NCI-H1105 (cell line): Measurements from ENCODE around the gene DKC1.
"Not testable (repeated sequence)": the region's sequence is repeated elsewhere in the genome, so short reads cannot be mapped to it uniquely, and the experiment has no call there.

Experiments
- DNase-seq: peaks from one replicate; lab custom pipeline; 2025; lab: John Stamatoyannopoulos, UW

The DKC1 gene

GRCh38 chrX:154791939-154792338 is 29.3 kb downstream of the DKC1 start:
- no peak for DNase-seq

- DNase-seq = no peak
Observed at GRCh38 chrX:154793084-154793795, 30.6 kb downstream of the DKC1 start.

GRCh38 chrX:154795016-154795415 is 32.4 kb downstream of the DKC1 start:
- DNase-seq = no peak

GRCh38 chrX:154797006-154797405 is 34.3 kb downstream of the DKC1 start:
- DNase-seq = no peak

GRCh38 chrX:154799556-154800348 is 37.1 kb downstream of the DKC1 start:
- peak; percentile 98 for DNase-seq

- DNase-seq = no peak
Observed at GRCh38 chrX:154800478-154801210, 38.0 kb downstream of the DKC1 start.

GRCh38 chrX:154802947-154803346 is 40.3 kb downstream of the DKC1 start:
- no peak for DNase-seq

- no peak for DNase-seq
Observed at GRCh38 chrX:154804261-154804956, 41.7 kb downstream of the DKC1 start.

- DNase-seq = peak; percentile 65
Observed at GRCh38 chrX:154804957-154805695, 42.5 kb downstream of the DKC1 start, which contains the start of gene MPP1. Gene MPP1, minus strand, starts transcription at chrX:154805485. Its CDS starts 112 bp downstream, at chrX:154805373.

- peak; percentile 44 for DNase-seq
Observed at GRCh38 chrX:154805696-154806091, 43.0 kb downstream of the DKC1 start.

- DNase-seq = no peak
Observed at GRCh38 chrX:154806837-154807501, 44.3 kb downstream of the DKC1 start.

- no peak for DNase-seq
Observed at GRCh38 chrX:154809939-154810665, 47.4 kb downstream of the DKC1 start.

GRCh38 chrX:154812341-154813101 is 49.9 kb downstream of the DKC1 start:
- DNase-seq = no peak

- DNase-seq = no peak
Observed at GRCh38 chrX:154813801-154814200, 51.1 kb downstream of the DKC1 start.

- no peak for DNase-seq
Observed at GRCh38 chrX:154815274-154815818, 52.7 kb downstream of the DKC1 start.

GRCh38 chrX:154816326-154816898 is 53.7 kb downstream of the DKC1 start:
- not testable (repeated sequence) for DNase-seq

GRCh38 chrX:154817048-154817618 is 54.5 kb downstream of the DKC1 start:
- not testable (repeated sequence) for DNase-seq
